Measurements from ENCODE around the gene UNK.

The UNK gene

GRCh38 chr17:75740215-75740614 is 44.4 kb upstream of the UNK start:
- DNase-seq (ENCODE audit: low read depth), result no peak
- TF ChIP-seq CTCF (IDR thresholded peaks at IDR 0.05; ENCODE audit: low read depth, low read length, missing control alignments), result no peak
- H3K4me3 ChIP-seq (ENCODE audit: low read depth, low read length), result no peak overlapping the region

- no peak for TF ChIP-seq CTCF (IDR thresholded peaks at IDR 0.05; ENCODE audit: low read depth, low read length, missing control alignments)
- H3K4me3 ChIP-seq (ENCODE audit: low read depth, low read length), result no peak overlapping the region
- DNase-seq (ENCODE audit: low read depth), result no peak
Measured at GRCh38 chr17:75740631-75741077, 44.0 kb upstream of the UNK start.

GRCh38 chr17:75742337-75742736 is 42.3 kb upstream of the UNK start:
- H3K4me3 ChIP-seq (ENCODE audit: low read depth, low read length), result no peak overlapping the region
- DNase-seq (ENCODE audit: low read depth), result no peak
- TF ChIP-seq CTCF (IDR thresholded peaks at IDR 0.05; ENCODE audit: low read depth, low read length, missing control alignments), result no peak

GRCh38 chr17:75743625-75744206 is 40.9 kb upstream of the UNK start:
- no peak for TF ChIP-seq CTCF (IDR thresholded peaks at IDR 0.05; ENCODE audit: low read depth, low read length, missing control alignments)
- DNase-seq (ENCODE audit: low read depth), result no peak
- no peak overlapping the region for H3K4me3 ChIP-seq (ENCODE audit: low read depth, low read length)

GRCh38 chr17:75748706-75749105 is 35.9 kb upstream of the UNK start:
- no peak for DNase-seq (ENCODE audit: low read depth)
- H3K4me3 ChIP-seq (ENCODE audit: low read depth, low read length), result no peak overlapping the region
- no peak for TF ChIP-seq CTCF (IDR thresholded peaks at IDR 0.05; ENCODE audit: low read depth, low read length, missing control alignments)

GRCh38 chr17:75749545-75750389 is 34.8 kb upstream of the UNK start:
- no peak for DNase-seq (ENCODE audit: low read depth)
- peak; percentile 90 for TF ChIP-seq CTCF (IDR thresholded peaks at IDR 0.05; ENCODE audit: low read depth, low read length, missing control alignments)
- H3K4me3 ChIP-seq (ENCODE audit: low read depth, low read length), result no peak overlapping the region

All from GM12864 (cell line).